Measurements from ENCODE around the gene RASSF8. TPM values are rescaled to one million over a fixed set of nuclear protein-coding genes. Genes with fewer than 3 reads are reported as not detected.

The RASSF8 gene
- total and polyA plus RNA-seq, 2 donors (not counting 3 experiments of a cell fraction or from before 2014, with no cell fraction given) = 11.1 to 59.3 TPM

GRCh38 chr12:25949343-25949742 is 9.1 kb upstream of the RASSF8 start:
- H3K4me1 ChIP-seq (ENCODE audit: control insufficient read depth, extremely low read depth, insufficient read depth, low read length) = no peaks in the 10 kb centered on the region
- no peak for FAIRE-seq
- no peaks in the 10 kb centered on the region for H3K79me2 ChIP-seq (ENCODE audit: control insufficient read depth, insufficient read depth, low read length)
- no peak for DNase-seq (ENCODE audit: low read depth, low spot score)
- H3K27me3 ChIP-seq (ENCODE audit: control insufficient read depth in 2 of 2, insufficient read depth in 2 of 2, low read length in 2 of 2) = no peaks in the 10 kb centered on the region
- TF ChIP-seq POLR2AphosphoS5 (IDR thresholded peaks at IDR 0.05; ENCODE audit: insufficient read depth, low read depth, low read length) (no peak), GATA2 (IDR thresholded peaks at IDR 0.05; ENCODE audit: insufficient read depth, insufficient read length, low read depth, low read length) (no peak), CTCF (IDR thresholded peaks at IDR 0.05; ENCODE audit: extremely low read depth in 1 of 2, insufficient read depth in 1 of 2, low read depth in 1 of 2, low read length in 2 of 2) (no peak), MAX (IDR thresholded peaks at IDR 0.05; ENCODE audit: insufficient read depth, insufficient read length) (no peak), POLR2A (IDR thresholded peaks at IDR 0.05; ENCODE audit: low read depth, low read length) (no peak), MYC (IDR thresholded peaks at IDR 0.05; ENCODE audit: low read depth, low read length) (no peak), FOS (IDR thresholded peaks at IDR 0.05; ENCODE audit: borderline replicate concordance, insufficient read depth, low read length) (no peak), JUN (IDR thresholded peaks at IDR 0.05; ENCODE audit: borderline replicate concordance, insufficient read depth, insufficient read length, low read depth) (no peak), EZH2 (IDR thresholded peaks at IDR 0.05; ENCODE audit: borderline replicate concordance, low read depth, low read length, severe bottlenecking) (no peak)
- CTCF ChIA-PET = interaction anchor here (0.7 to 1.2 kb wide), 3 partner anchors 13 to 514 kb away, joined by 3 read pairs; no protein-coding TSS in a partner anchor
- H3K4me2 ChIP-seq (ENCODE audit: insufficient read depth, low read length) = no peak overlapping the region
- POLR2A ChIA-PET = no interaction called here
- no peaks in the 10 kb centered on the region for H4K20me1 ChIP-seq (replicated peaks; ENCODE audit: control insufficient read depth, extremely low read depth, insufficient read depth, low read length)
- intact Hi-C loops (cut with micrococcal nuclease) (no loop called here), dilution Hi-C loops (cut with MboI; ENCODE audit: extremely low pct_ligation_motif_present, low sequenced_read_pairs) (no loop called here)
- H3K36me3 ChIP-seq (ENCODE audit: control insufficient read depth in 2 of 2, extremely low read depth in 1 of 2, insufficient read depth in 2 of 2, low read length in 2 of 2) = no peaks in the 10 kb centered on the region
- no peak overlapping the region for H3K27ac ChIP-seq (ENCODE audit: insufficient read depth, low read depth, low read length)
- H3K9ac ChIP-seq (replicated peaks; ENCODE audit: extremely low read depth, insufficient read depth, low read length) = no peak overlapping the region
- no peak overlapping the region for H2AFZ ChIP-seq (ENCODE audit: low read depth, low read length)
- H3K9me1 ChIP-seq (replicated peaks; ENCODE audit: control insufficient read depth, extremely low read depth, insufficient read depth, low read length) = no peaks in the 10 kb centered on the region
- no TSS peak for BruUV-seq (replicated peaks)
- H3K4me3 ChIP-seq (replicated peaks in 1 of 3; ENCODE audit: insufficient read depth in 1 of 3, low read depth in 1 of 3, low read length in 3 of 3) = no peak overlapping the region
- no peaks in the 10 kb centered on the region for H3K9me3 ChIP-seq (replicated peaks; ENCODE audit: control insufficient read depth, insufficient read depth, low read length)

Data from endothelial cell of umbilical vein (primary cell).